ENCODE results near the gene HS3ST6.

DNA sequence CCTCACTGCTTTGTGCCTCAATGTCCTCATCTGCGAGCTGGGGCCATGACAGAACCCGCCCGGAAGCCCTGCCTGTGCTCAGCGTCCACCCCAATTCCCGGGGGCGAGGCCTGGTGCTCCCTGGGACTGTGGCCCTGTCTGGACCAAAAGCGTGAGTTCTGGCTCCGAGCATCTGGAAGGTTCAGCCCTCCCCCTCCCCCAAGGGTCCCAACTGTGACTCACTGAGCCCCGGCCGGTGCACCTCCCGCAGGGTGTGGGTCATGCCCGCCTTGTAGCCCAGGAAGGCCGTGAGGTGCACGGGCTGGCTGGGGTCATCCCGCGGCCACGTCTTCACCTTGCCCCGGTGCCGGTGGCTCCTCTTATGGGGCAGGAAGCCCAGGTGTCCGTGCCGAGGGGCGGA, 35.5 kb upstream of the HS3ST6 start:
- TF ChIP-seq POLR2AphosphoS5 (IDR thresholded peaks at IDR 0.05; ENCODE audit: borderline replicate concordance, low read depth, low read length) (no peak), EZH2 (IDR thresholded peaks at IDR 0.05) (no peak), FOXP2 (optimal IDR thresholded peaks at IDR 0.05; ENCODE audit: control extremely low read depth, extremely low read length, insufficient read depth) (no peak)
